ENCODE data around the gene PBX1.

DNA sequence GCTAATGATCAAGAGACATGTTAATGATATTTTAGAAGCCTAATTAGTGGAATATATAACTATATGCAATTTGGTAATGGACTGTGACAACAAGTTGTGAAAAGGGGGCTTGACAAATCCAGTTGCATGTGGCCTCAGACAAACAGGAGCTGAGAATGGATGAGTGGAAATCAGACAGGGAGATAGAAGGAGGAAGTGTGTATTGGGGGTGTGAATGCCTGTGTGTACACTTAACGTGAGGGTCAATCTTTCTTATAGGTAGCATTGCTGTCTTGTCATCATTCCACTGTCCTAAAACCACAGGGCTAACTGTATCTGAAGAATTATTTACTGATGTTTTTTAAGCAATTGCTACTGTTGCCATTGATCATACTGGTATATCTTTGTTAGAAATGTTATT is 64.8 kb downstream of the PBX1 start:
- TF ChIP-seq POLR2AphosphoS5 (IDR thresholded peaks at IDR 0.05; ENCODE audit: low read depth, low read length) = no peak
- no peak for TF ChIP-seq REST (IDR thresholded peaks at IDR 0.05; ENCODE audit: insufficient read depth in 1 of 2, low read depth in 2 of 2, low read length in 2 of 2)
